Measurements from ENCODE around the gene RPRD1B.
A peak's percentile ranks its signal among the peaks of the same experiment; 100 is the strongest.

The RPRD1B gene

GRCh38 chr20:37988306-37988954 is 45.1 kb upstream of the RPRD1B start:
- TF ChIP-seq, protein P1, sequence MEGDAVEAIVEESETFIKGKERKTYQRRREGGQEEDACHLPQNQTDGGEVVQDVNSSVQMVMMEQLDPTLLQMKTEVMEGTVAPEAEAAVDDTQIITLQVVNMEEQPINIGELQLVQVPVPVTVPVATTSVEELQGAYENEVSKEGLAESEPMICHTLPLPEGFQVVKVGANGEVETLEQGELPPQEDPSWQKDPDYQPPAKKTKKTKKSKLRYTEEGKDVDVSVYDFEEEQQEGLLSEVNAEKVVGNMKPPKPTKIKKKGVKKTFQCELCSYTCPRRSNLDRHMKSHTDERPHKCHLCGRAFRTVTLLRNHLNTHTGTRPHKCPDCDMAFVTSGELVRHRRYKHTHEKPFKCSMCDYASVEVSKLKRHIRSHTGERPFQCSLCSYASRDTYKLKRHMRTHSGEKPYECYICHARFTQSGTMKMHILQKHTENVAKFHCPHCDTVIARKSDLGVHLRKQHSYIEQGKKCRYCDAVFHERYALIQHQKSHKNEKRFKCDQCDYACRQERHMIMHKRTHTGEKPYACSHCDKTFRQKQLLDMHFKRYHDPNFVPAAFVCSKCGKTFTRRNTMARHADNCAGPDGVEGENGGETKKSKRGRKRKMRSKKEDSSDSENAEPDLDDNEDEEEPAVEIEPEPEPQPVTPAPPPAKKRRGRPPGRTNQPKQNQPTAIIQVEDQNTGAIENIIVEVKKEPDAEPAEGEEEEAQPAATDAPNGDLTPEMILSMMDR (IDR thresholded peaks at IDR 0.05; ENCODE audit: insufficient read depth, low read depth, low read length, missing control alignments), result no peak
- H3K4me3 ChIP-seq (ENCODE audit: low read depth, low read length), result no peak overlapping the region
- no peak for DNase-seq (ENCODE audit: low read depth)

- DNase-seq (ENCODE audit: low read depth), result peak; percentile 18
- no peak overlapping the region for H3K4me3 ChIP-seq (ENCODE audit: low read depth, low read length)
- TF ChIP-seq, protein P1 (IDR thresholded peaks at IDR 0.05; ENCODE audit: insufficient read depth, low read depth, low read length, missing control alignments), result no peak
Measured at GRCh38 chr20:37989601-37990295, 43.8 kb upstream of the RPRD1B start.

DNA sequence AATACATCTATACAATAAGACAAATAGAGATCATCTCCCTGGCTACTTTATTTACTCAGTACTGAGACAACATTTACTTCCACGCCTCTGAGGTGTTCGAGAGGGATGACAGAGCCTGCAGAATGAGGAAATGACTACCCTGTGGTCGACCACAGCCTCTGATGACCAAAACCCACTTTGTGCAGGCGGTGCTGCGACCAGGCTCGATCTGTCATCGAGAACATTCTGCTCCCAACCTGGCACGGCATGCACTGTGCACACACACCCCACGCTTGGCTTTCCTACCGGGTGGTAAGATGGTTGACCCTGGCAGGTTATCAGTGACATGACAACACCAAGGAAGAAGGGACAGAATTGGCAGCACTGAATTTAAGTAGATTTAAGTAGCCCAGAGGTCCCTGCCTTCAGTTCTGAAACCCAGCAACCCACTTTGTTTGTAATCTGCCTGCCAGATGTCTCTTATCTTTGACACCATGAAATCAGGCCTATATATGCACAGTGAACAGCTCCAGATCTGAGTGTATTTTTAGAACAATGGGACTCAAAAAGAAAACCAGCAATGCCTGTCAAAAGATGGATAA is 42.9 kb upstream of the RPRD1B start:
- H3K4me3 ChIP-seq (ENCODE audit: low read depth, low read length), result no peak overlapping the region
- TF ChIP-seq, protein P1 (IDR thresholded peaks at IDR 0.05; ENCODE audit: insufficient read depth, low read depth, low read length, missing control alignments), result no peak
- peak; percentile 93 for DNase-seq (ENCODE audit: low read depth)

- no peak overlapping the region for H3K4me3 ChIP-seq (ENCODE audit: low read depth, low read length)
- DNase-seq (ENCODE audit: low read depth), result peak; percentile 12
- TF ChIP-seq, protein P1 (IDR thresholded peaks at IDR 0.05; ENCODE audit: insufficient read depth, low read depth, low read length, missing control alignments), result no peak
Measured at GRCh38 chr20:37991157-37991866, 42.2 kb upstream of the RPRD1B start.

- H3K4me3 ChIP-seq (ENCODE audit: low read depth, low read length), result no peak overlapping the region
- TF ChIP-seq, protein P1 (IDR thresholded peaks at IDR 0.05; ENCODE audit: insufficient read depth, low read depth, low read length, missing control alignments), result no peak
- no peak for DNase-seq (ENCODE audit: low read depth)
Measured at GRCh38 chr20:37991908-37992307, 41.6 kb upstream of the RPRD1B start.

DNA sequence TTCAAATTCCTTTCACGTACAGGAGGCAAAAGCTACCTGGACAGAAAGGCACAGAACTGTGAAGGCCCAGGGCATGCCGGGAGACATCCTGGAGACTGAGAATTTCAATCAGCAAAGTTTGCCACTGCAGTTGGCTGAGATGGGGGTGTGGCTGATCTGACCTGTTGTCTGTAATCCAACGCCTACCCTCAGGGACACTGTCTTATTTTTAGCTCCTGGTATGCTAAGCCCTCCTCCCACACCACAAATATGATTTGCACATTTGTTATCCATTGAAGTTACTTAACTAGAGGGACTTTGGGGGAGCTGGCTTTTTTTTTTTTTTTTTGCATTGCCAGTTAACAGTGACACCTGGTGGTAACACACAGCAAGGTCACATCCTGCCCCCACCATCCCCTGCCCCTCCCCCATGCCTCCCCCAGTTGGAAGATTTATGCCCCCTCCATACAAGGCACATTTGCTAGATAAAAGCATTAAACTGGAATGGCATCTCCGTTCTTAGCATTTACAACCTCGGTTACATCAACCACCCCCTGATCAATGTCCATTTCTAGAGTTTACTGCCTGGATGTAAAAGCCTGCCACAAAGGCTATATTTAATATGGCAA is 40.6 kb upstream of the RPRD1B start:
- DNase-seq (ENCODE audit: low read depth), result peak; percentile 52
- TF ChIP-seq, protein P1 (IDR thresholded peaks at IDR 0.05; ENCODE audit: insufficient read depth, low read depth, low read length, missing control alignments), result peak; percentile 59

More for the DNA sequence above, 40.6 kb upstream of the RPRD1B start:
- no peak overlapping the region for H3K4me3 ChIP-seq (ENCODE audit: low read depth, low read length)

Data from GM12865 (cell line).